G401 (cell line): Measurements from ENCODE around the gene GAL3ST2. TPM values are rescaled to one million over a fixed set of nuclear protein-coding genes. Genes with fewer than 3 reads are reported as not detected.
"Not testable (repeated sequence)": the region's sequence is repeated elsewhere in the genome, so short reads cannot be mapped to it uniquely, and the experiment has no call there.

Experiments used
- DNase-seq: peaks from one replicate; pipeline ENCODE4 v3.0.0-alpha.2; 2015; ENCODE audit warnings: low spot score
- in situ Hi-C: cut with HindIII; loops from 2 replicates; pipeline ENCODE4 v1.10.0; 2016; ENCODE audit warnings: low sequenced_read_pairs, mixed read lengths
- total RNA-seq: library from RNA; depleted of rRNA; stranded (reverse); fragments of >200 nt; shearing (Covaris generic); gene quantifications from 2 replicates; pipeline ENCODE4 v1.2.3, GENCODE V29; 2014

Gene GAL3ST2
- total RNA-seq, 1 experiment from 2014 or later: not detected

- in situ Hi-C loops: no loop called here
- DNase-seq: no peak
Observed at GRCh38 chr2:241813644-241814392, 37.2 kb downstream of the GAL3ST2 start.

GRCh38 chr2:241814393-241814642 is 37.7 kb downstream of the GAL3ST2 start:
- DNase-seq: no peak
- in situ Hi-C loops: no loop called here

- in situ Hi-C loops: no loop called here
- no peak for DNase-seq
Observed at GRCh38 chr2:241814643-241815476, 38.2 kb downstream of the GAL3ST2 start.

- no peak for DNase-seq
- in situ Hi-C loops: no loop called here
Observed at GRCh38 chr2:241815477-241816430, 39.1 kb downstream of the GAL3ST2 start.

DNA sequence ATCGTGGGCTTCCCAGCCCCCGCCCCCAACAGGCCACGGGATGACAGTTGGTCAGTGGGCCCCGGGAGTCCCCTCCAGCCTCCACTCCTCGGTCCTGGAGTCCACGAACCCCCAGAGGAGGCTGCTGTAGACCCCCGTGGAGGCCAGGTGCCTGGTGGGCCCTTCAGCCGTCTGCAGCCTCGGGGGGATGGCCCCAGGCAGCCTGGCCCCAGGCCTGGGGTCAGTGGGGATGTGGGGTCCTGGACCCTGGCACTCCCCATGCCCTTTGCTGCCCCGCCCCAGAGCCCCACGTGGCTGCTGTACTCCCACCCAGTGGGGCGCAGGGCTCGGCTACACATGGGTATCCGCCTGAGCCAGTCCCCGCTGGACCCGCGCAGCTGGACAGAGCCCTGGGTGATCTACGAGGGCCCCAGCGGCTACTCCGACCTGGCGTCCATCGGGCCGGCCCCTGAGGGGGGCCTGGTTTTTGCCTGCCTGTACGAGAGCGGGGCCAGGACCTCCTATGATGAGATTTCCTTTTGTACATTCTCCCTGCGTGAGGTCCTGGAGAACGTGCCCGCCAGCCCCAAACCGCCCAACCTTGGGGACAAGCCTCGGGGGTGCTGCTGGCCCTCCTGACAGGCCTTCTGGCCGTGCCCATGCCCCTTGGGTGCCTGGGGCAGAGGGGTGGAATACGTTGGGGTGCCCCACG is 40.0 kb downstream of the GAL3ST2 start:
- no peak for DNase-seq
- in situ Hi-C loops: no loop called here

- in situ Hi-C loops: no loop called here
- no peak for DNase-seq
Observed at GRCh38 chr2:241817126-241817820, 40.7 kb downstream of the GAL3ST2 start.

DNA sequence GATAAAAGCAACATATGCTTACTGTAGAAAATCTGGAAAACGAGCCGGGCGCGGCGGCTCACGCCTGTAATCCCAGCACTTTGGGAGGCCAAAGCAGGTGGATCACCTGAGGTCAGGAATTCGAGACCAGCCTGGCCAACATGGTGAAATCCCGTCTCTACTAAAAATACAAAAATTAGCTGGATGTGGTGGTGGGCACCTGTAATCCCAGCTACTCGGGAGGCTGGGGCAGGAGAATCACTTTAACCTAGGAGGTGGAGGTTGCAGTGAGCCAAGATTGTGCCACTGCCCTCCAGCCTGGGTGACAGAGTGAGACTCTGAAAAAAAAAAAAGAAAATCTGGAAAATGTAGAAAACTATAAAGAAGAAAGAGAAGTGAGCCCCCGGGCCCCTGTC is 41.2 kb downstream of the GAL3ST2 start:
- DNase-seq, in situ Hi-C loops: not testable (repeated sequence)

DNA sequence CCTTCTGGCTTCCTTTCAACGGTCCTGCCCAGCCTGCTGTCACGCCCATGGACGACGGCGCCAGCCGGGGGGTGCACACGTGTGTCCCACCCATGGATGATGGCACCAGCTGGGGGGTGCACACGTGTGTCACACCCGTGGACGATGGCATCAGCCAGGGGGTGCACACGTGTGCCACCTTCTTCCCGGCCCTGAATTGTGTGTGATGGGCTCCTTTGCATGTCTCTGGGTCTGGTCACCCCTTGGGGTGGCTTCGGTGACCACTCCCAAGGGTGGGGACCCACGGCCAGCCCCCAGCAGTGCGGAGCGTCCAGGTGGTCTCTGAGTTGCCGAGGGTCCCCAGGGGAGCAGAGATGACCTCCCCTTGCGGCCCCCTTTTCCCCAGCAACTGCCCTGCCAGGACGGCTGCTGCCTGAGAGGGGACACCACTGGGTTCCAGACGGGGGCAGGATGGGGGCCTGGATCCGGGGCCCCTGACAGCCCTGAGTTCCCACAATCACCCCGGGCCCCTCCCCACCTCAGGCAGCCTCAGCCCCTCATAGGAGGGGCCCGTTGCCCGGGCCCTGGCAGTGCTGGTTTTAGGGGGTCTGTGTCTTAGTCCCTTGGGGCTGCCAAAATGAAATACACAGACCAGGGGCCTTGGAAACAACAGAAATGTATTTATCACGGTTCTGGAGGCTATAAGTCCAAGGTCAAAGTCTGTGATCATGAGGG is 41.8 kb downstream of the GAL3ST2 start:
- no peak for DNase-seq
- in situ Hi-C loops: no loop called here

GRCh38 chr2:241818943-241819270 is 42.3 kb downstream of the GAL3ST2 start:
- no peak for DNase-seq
- in situ Hi-C loops: no loop called here

GRCh38 chr2:241819947-241820624 is 43.5 kb downstream of the GAL3ST2 start:
- DNase-seq, in situ Hi-C loops: not testable (repeated sequence)

DNA sequence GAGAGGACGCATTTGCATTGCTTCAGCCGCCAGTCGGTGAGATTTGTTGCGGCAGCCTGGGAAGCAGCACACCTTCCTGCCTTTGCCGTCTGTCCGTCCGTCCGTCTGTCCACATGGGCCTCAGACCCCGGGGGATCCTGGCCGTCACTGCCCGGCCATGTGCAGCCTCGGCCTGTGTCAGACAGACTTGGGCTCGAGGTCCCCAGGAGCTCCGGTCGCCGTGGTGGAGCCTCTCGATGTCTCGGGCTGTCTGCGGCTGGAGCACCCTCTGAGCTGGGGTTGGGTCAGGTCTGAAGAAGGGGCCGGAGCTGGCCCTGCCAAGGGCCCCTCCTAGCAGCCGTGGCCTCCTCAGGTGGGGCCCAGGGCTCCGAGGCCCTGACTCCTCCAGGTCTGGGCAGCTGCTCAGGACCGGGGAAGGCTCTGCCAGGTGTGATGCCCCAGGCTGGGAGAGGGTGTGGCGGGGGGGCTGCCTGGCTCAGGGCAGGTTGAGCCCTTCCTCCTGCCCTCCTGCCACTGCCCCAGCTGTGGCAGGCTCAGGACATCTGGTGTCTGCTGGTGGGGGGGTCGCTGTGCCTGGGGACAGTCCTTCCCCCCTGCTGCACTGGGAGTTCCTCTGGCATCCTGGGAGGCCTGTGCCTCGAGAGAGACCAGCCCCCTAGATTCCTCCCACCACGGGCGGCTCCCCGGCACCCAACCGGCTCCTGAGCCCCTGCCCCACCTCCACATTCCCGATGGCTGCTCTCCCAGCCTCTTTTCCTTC is 44.2 kb downstream of the GAL3ST2 start:
- DNase-seq: no peak
- in situ Hi-C loops: no loop called here

DNA sequence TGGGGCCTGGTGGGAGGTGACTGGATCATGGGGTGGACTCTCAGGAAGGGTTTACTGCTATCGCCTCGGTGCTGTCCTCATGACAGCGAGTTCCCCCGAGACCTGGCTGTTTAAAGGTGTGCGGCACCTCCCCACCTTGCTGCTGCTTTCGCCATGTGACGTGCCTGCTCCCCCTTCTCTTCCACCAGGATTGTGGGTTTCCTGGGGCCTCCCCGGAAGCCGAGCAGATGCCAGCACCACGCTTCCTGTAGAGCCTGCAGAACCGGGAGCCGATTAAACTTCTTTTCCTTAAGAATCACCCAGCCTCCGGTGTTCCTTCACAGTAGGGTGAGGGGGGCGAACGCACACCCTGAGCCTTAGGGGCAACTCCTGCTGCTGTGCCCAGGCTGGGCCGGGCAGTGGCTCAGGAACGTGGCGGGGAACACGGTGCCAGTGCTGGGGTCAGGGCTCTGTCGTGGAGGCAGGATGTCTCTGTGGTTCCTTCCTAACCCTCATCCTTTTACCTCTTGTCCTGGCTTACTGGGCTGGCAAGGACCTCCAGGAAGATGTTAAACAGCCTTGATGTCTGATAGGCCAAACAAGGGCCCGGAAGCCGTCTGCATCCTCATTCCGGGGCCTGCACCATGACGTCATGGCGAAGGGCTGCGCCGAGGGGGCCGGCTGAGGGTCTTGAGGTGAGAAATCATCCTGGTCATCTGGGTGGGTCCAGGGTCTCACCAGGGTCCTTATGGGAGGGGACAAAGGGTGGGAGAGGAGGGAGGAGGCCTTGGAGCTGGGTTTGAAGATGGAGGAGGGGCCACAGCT is 45.0 kb downstream of the GAL3ST2 start:
- DNase-seq: no peak
- in situ Hi-C loops: no loop called here

GRCh38 chr2:241822264-241822623 is 45.6 kb downstream of the GAL3ST2 start:
- in situ Hi-C loops: no loop called here
- DNase-seq: no peak

- DNase-seq, in situ Hi-C loops: not testable (repeated sequence)
Observed at GRCh38 chr2:241823531-241824437, 47.2 kb downstream of the GAL3ST2 start.

GRCh38 chr2:241827394-241827793 is 50.8 kb downstream of the GAL3ST2 start:
- no peak for DNase-seq
- in situ Hi-C loops: no loop called here
